ENCODE measurements around the gene CYTH4.

GRCh38 chr22:37352481-37352880 lies 70.2 kb downstream of the CYTH4 start:
- TF ChIP-seq, protein P1, sequence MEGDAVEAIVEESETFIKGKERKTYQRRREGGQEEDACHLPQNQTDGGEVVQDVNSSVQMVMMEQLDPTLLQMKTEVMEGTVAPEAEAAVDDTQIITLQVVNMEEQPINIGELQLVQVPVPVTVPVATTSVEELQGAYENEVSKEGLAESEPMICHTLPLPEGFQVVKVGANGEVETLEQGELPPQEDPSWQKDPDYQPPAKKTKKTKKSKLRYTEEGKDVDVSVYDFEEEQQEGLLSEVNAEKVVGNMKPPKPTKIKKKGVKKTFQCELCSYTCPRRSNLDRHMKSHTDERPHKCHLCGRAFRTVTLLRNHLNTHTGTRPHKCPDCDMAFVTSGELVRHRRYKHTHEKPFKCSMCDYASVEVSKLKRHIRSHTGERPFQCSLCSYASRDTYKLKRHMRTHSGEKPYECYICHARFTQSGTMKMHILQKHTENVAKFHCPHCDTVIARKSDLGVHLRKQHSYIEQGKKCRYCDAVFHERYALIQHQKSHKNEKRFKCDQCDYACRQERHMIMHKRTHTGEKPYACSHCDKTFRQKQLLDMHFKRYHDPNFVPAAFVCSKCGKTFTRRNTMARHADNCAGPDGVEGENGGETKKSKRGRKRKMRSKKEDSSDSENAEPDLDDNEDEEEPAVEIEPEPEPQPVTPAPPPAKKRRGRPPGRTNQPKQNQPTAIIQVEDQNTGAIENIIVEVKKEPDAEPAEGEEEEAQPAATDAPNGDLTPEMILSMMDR (IDR thresholded peaks at IDR 0.05; ENCODE audit: low read depth, low read length), result no peak
- TF ChIP-seq POLR2A (IDR thresholded peaks at IDR 0.05; ENCODE audit: extremely low read depth, insufficient read length), result no peak
- TF ChIP-seq, protein P2, sequence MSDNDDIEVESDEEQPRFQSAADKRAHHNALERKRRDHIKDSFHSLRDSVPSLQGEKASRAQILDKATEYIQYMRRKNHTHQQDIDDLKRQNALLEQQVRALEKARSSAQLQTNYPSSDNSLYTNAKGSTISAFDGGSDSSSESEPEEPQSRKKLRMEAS (IDR thresholded peaks at IDR 0.05; ENCODE audit: low read depth, low read length), result no peak

Measured in NB4 (cell line).